Transverse colon (tissue), 4 donors: ENCODE results near the gene TEX53.

ENCODE experiments used
- POLR2A ChIP-seq: fragments of 450-650 bp; IDR thresholded peaks from one replicate; pipeline ENCODE4 v1.6.1; 2016; ENCODE audit warnings: antibody characterized with exemption, mild to moderate bottlenecking, moderate library complexity
- POLR2AphosphoS5 ChIP-seq, 3 donors: sonication (generic); formaldehyde crosslinking; IDR thresholded peaks; one replicate each; pipeline ENCODE4 v1.6.1; 2016; ENCODE audit warnings: antibody characterized with exemption in 3 of 3
- TF ChIP-seq, protein P1 (sequence below), 5 experiments: fragments of 200-600 bp in 3 of 5; fragments of 450-650 bp in 2 of 5; sonication (generic) in 3 of 5; IDR thresholded peaks; 1 replicate in 2 of 5; 2 replicates in 3 of 5; pipeline ENCODE4 v1.5.1; 2016 to 2017; ENCODE audit warnings: antibody characterized with exemption in 5 of 5, inconsistent platforms in 3 of 5, mild to moderate bottlenecking in 2 of 5, moderate library complexity in 1 of 5

DNA sequence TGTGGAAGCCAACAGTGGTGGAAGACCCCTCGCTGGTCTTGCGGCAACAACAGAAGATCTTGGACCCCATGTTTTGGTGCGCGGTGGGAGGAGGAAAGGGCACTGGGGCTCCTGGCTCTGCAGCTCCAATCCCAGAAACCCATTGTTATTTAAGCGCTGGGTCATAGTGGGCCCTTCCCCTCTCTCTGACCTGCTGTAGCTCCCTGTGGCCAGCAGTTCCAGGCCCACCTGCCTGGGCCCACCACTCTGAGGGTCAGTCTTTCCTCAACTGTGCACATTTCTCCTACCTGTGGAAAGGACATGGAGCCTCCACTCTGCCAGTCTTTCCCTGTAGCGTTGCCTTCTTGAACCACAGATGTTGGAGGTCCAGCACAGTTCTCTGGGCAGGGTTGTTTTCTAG, at the start of gene TEX53:
- TF ChIP-seq, protein P1, sequence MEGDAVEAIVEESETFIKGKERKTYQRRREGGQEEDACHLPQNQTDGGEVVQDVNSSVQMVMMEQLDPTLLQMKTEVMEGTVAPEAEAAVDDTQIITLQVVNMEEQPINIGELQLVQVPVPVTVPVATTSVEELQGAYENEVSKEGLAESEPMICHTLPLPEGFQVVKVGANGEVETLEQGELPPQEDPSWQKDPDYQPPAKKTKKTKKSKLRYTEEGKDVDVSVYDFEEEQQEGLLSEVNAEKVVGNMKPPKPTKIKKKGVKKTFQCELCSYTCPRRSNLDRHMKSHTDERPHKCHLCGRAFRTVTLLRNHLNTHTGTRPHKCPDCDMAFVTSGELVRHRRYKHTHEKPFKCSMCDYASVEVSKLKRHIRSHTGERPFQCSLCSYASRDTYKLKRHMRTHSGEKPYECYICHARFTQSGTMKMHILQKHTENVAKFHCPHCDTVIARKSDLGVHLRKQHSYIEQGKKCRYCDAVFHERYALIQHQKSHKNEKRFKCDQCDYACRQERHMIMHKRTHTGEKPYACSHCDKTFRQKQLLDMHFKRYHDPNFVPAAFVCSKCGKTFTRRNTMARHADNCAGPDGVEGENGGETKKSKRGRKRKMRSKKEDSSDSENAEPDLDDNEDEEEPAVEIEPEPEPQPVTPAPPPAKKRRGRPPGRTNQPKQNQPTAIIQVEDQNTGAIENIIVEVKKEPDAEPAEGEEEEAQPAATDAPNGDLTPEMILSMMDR (IDR thresholded peaks at IDR 0.05) = no peak
- TF ChIP-seq POLR2A = no peak
- no peak for TF ChIP-seq POLR2AphosphoS5 (IDR thresholded peaks at IDR 0.05)
